Transverse colon (tissue), 4 donors: ENCODE results near the gene FAM187B. TPM values are rescaled to one million over a fixed set of nuclear protein-coding genes. Genes with fewer than 3 reads are reported as not detected.
"Not testable (repeated sequence)": the region's sequence is repeated elsewhere in the genome, so short reads cannot be mapped to it uniquely, and the experiment has no call there.

Experiments used
- DNase-seq: peaks from one replicate; pipeline ENCODE4 v3.0.0-alpha.2; 2019
- H3K27ac ChIP-seq, 4 donors: fragments of 200-600 bp; sonication (generic); 2 replicates each; pipeline ENCODE4 v1.5.1; 2016 to 2018; ENCODE audit warnings: inconsistent platforms in 4 of 4
- H3K27me3 ChIP-seq: fragments of 200-600 bp; sonication (generic); 2 replicates; pipeline ENCODE4 v1.5.1; 2017; ENCODE audit warnings: inconsistent platforms
- H3K36me3 ChIP-seq, 4 donors: fragments of 200-600 bp; sonication (generic); 2 replicates each; pipeline ENCODE4 v1.5.1; 2017 to 2019; ENCODE audit warnings: inconsistent platforms in 4 of 4
- H3K4me1 ChIP-seq, 4 donors: fragments of 200-600 bp; sonication (generic); 2 replicates each; pipeline ENCODE4 v1.5.1; 2017 to 2020; ENCODE audit warnings: inconsistent platforms in 4 of 4
- H3K4me3 ChIP-seq, 4 donors: fragments of 200-600 bp; sonication (generic); 1 replicate in 1 of 4; 2 replicates in 3 of 4; pipeline versions ENCODE4 v1.5.1 to v1.6.1; 2017 to 2019; ENCODE audit warnings: inconsistent platforms in 4 of 4
- H3K9me3 ChIP-seq, 2 donors: fragments of 200-600 bp; sonication (generic); 2 replicates each; pipeline ENCODE4 v1.5.1; 2017 to 2019; ENCODE audit warnings: inconsistent platforms in 2 of 2
- EP300 ChIP-seq: sonication (generic); formaldehyde crosslinking; IDR thresholded peaks from one replicate; pipeline ENCODE4 v1.6.1; 2017; ENCODE audit warnings: antibody characterized with exemption, low read depth
- POLR2A ChIP-seq: fragments of 450-650 bp; IDR thresholded peaks from one replicate; pipeline ENCODE4 v1.6.1; 2016; ENCODE audit warnings: antibody characterized with exemption, mild to moderate bottlenecking, moderate library complexity
- POLR2AphosphoS5 ChIP-seq, 3 donors: sonication (generic); formaldehyde crosslinking; IDR thresholded peaks; one replicate each; pipeline ENCODE4 v1.6.1; 2016; ENCODE audit warnings: antibody characterized with exemption in 3 of 3
- WGBS, 2 donors: methylation state at CpG; one replicate each; pipeline ENCODE4 v1.1.5; 2018; ENCODE audit warnings: low coverage in 1 of 2; 5-methylcytosine and 5-hydroxymethylcytosine counted together
- in situ Hi-C, 4 donors: fragments of 200-750 bp; cut with MboI; loops; one replicate each; pipeline versions ENCODE4 v1.15.0 to v1.15.1; 2017; ENCODE audit warnings: low sequenced_read_pairs in 3 of 4, low pct_ligation_motif_present in 1 of 4, low pct_unique_long_range_greater_than_20kb in 1 of 4
- intact Hi-C: fragments of 100-400 bp; cut with DNase I; formaldehyde crosslinking; loops from one replicate; pipeline ENCODE4 v1.15.1; 2023; ENCODE audit warnings: low total_unique reads
- total RNA-seq, 4 donors: library from RNA; depleted of rRNA; stranded (reverse); fragments of >200 nt; gene quantifications; one replicate each; pipeline ENCODE4 v1.1.0, GENCODE V29; 2016
- TF ChIP-seq, protein P1 (sequence below), 5 experiments: fragments of 200-600 bp in 3 of 5; fragments of 450-650 bp in 2 of 5; sonication (generic) in 3 of 5; IDR thresholded peaks; 1 replicate in 2 of 5; 2 replicates in 3 of 5; pipeline ENCODE4 v1.5.1; 2016 to 2017; ENCODE audit warnings: antibody characterized with exemption in 5 of 5, inconsistent platforms in 3 of 5, mild to moderate bottlenecking in 2 of 5, moderate library complexity in 1 of 5

FAM187B gene
- total RNA-seq, 4 donors from 2014 or later: not detected

DNA sequence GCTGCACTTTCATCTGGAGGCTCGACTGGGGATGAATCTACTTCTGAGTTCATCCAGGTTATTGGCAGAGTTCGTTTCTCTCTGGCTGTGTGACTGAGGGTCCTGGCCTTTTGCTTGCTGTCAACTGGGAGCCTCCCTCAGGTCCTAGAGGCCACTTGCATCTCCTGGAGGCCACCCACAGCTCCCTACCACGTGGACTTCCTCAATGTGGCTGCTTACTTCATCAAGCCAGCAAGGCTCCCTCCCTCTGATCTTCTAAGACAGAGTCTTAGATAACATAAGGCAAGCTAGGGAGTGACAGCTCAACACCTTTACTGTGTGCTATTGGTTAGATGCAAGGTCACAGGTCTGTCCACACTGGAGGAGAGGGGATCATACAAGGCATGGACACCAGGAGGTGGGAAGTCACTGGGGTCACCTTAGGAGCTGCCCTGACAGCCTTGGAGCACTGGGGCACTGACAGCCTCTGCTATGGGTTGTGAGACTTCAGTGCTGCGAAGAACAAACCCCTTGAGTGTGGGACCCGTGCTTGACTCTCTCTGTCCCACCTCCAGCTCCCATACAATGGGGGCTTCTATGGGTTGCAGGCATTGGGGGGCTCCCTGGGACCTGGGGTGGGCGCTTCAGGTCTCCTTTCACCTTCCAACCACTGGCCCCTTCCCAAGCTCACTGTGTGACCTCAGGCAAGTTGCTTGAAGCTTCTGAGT lies 5.3 kb downstream of the FAM187B start:
- Histone ChIP-seq H3K27ac (no peak overlapping the region), H3K27me3 (no peaks in the 10 kb centered on the region), H3K4me1 (peaks cover 0 to 7% (median 2%) of the 10 kb centered on the region in 4 donors), H3K9me3 (no peaks in the 10 kb centered on the region), H3K4me3 (no peak overlapping the region), H3K36me3 (no peaks in the 10 kb centered on the region)
- TF ChIP-seq, protein P1, sequence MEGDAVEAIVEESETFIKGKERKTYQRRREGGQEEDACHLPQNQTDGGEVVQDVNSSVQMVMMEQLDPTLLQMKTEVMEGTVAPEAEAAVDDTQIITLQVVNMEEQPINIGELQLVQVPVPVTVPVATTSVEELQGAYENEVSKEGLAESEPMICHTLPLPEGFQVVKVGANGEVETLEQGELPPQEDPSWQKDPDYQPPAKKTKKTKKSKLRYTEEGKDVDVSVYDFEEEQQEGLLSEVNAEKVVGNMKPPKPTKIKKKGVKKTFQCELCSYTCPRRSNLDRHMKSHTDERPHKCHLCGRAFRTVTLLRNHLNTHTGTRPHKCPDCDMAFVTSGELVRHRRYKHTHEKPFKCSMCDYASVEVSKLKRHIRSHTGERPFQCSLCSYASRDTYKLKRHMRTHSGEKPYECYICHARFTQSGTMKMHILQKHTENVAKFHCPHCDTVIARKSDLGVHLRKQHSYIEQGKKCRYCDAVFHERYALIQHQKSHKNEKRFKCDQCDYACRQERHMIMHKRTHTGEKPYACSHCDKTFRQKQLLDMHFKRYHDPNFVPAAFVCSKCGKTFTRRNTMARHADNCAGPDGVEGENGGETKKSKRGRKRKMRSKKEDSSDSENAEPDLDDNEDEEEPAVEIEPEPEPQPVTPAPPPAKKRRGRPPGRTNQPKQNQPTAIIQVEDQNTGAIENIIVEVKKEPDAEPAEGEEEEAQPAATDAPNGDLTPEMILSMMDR (IDR thresholded peaks at IDR 0.05): no peak
- TF ChIP-seq POLR2AphosphoS5 (IDR thresholded peaks at IDR 0.05) (no peak), POLR2A (no peak), EP300 (no peak)
- intact Hi-C loops: no loop called here
- 72% methylated on average over 6 of the region's 6 CpGs; no CpG with 5 or more reads in 1 of the 2 donors for WGBS, 2 donors
- in situ Hi-C loops: no loop called here
- no peak for DNase-seq

DNA sequence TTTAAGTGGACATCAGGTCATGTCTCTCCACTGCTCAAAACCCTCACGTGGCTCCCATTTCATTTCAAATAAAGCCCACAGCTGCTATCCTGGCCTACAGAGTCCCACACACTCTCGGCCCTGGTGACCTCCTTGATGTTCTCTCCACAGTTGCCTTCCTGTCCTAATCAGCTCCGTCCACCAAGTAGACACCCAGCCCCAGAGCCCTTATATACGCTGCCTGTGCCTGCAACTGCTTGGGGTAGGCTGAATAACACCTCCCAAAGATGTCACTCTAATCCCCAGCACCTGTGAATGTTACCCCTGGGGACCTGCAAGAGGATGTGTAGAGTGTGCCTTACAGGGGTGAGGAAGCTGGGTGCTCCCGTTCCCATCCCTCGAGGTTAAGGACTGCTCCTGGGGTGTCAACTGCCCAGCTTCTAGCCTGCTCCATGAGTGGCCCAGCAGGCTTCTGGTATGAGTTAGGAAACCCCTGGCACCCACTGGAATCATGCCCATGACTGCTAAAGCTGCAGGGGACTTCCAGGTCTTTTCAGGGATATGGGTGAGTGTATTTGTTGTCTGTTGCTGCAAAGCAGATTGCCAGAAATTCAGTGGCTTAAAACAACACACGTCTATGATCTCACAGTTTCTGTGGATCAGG lies 6.0 kb downstream of the FAM187B start:
- Histone ChIP-seq H3K27ac (no peak overlapping the region), H3K36me3 (no peaks in the 10 kb centered on the region), H3K9me3 (no peaks in the 10 kb centered on the region), H3K4me3 (no peak overlapping the region), H3K27me3 (no peaks in the 10 kb centered on the region), H3K4me1 (peaks cover 0 to 7% (median 2%) of the 10 kb centered on the region in 4 donors)
- TF ChIP-seq POLR2A: no peak
- TF ChIP-seq, protein P1 (IDR thresholded peaks at IDR 0.05): no peak
- TF ChIP-seq EP300: no peak
- no peak for TF ChIP-seq POLR2AphosphoS5 (IDR thresholded peaks at IDR 0.05)
- 82% methylated on average over 7 of the region's 7 CpGs; no CpG with 5 or more reads in 1 of the 2 donors for WGBS, 2 donors
- DNase-seq: no peak
- intact Hi-C loops (no loop called here), in situ Hi-C loops (no loop called here)

DNA sequence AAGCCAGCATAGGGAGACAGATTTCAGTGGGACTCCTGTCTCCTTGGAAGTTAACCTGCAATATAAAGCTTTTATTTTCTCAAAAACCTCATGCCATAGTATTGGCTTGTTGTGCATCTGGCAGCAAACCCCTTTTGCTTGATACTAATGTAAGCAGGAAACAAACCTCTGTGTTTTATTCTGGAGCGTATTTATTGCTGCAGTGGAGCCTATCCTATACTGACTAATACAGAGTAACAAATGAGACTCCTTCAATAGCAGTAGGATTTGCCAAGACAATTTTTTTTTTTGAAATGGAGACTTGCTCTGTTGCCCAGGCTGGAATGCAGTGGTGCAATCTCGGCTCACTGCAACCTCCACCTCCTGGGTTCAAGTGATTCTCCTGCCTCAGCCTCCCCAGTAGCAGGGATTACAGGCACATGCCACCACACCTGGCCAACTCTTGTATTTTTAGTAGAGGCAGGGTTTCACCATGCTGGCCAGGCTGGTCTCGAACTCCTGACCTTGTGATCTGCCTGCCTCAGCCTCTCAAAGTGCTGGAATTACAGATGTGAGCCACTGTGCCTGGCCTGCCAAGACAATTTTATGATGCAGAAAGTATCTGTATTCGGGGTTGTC lies 7.5 kb downstream of the FAM187B start:
- intact Hi-C loops, DNase-seq, H3K4me3 ChIP-seq, H3K9me3 ChIP-seq, H3K27ac ChIP-seq, in situ Hi-C loops, H3K36me3 ChIP-seq, H3K4me1 ChIP-seq, H3K27me3 ChIP-seq: not testable (repeated sequence)
- WGBS, 2 donors: 79 to 89% methylated on average over 2 to 4 of the region's 4 CpGs

DNA sequence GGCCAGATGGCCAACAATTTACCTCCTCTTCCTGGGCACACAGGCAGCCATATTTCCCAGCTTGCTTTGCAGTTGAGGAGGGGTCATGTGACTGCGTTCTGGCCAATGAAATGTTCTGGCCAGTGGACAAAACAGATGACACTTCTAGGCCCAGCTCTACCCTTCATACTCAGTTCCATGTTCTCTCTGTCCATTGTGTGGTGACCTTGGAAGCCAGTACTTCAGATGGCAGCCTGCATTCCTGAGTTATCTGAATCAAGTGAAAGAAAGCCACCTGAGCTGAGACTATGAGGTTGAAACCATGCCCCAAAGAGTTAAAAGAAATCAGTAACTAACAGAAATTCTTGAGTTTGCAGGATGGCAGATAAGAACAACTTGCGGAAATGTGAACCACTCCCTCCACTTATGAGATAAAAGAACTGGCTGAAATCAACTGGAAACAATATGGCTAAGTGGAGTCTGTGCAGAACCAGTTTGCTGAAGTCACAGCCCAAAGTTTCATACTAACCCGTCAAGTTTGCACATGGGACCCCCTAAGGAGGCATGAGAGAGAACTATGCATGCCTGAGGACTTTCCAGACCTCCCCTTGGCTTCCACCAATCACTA lies 8.1 kb downstream of the FAM187B start:
- Histone ChIP-seq H3K4me3 (no peak overlapping the region), H3K27ac (no peak overlapping the region), H3K27me3 (no peaks in the 10 kb centered on the region), H3K4me1 (peaks cover 0 to 6% (median 2%) of the 10 kb centered on the region in 4 donors), H3K36me3 (no peaks in the 10 kb centered on the region), H3K9me3 (no peaks in the 10 kb centered on the region)
- no peak for TF ChIP-seq POLR2AphosphoS5 (IDR thresholded peaks at IDR 0.05)
- TF ChIP-seq EP300: no peak
- TF ChIP-seq POLR2A: no peak
- TF ChIP-seq, protein P1 (IDR thresholded peaks at IDR 0.05): no peak
- DNase-seq: no peak
- in situ Hi-C loops: no loop called here
- intact Hi-C loops: no loop called here
- WGBS, 2 donors: 17 to 61% methylated on average over 1 to 3 of the region's 3 CpGs
